NOMO-1 treated with dmso at 0.1 percent for 144 hours (cell line): Measurements from ENCODE around the gene TANC1.
A peak's percentile ranks its signal among the peaks of the same experiment; 100 is the strongest.
"Not testable (repeated sequence)": the region's sequence is repeated elsewhere in the genome, so short reads cannot be mapped to it uniquely, and the experiment has no call there.

Experiments
- DNase-seq: peaks from one replicate; lab custom pipeline; 2025; ENCODE audit not compliant: unreplicated experiment; lab: John Stamatoyannopoulos, UW

The TANC1 gene

DNA sequence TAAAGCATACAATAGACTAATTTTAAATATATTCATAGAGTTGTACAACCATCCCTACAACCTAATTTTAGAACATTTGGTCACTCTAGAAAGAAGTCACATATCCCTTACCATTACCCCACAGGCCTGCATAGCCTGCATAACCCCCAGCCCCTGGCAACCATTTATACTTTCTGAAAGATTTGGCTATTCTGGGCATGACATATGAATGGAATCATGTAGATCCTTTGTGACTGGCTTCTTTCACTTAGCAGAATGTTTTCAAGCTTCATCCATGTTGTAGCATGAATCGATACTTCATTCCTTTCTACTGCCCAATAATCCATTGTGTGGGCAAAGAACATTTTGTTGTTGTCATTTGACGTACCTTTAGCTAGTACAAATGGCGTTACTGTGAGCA, 166.5 kb downstream of the TANC1 start:
- no peak for DNase-seq

DNA sequence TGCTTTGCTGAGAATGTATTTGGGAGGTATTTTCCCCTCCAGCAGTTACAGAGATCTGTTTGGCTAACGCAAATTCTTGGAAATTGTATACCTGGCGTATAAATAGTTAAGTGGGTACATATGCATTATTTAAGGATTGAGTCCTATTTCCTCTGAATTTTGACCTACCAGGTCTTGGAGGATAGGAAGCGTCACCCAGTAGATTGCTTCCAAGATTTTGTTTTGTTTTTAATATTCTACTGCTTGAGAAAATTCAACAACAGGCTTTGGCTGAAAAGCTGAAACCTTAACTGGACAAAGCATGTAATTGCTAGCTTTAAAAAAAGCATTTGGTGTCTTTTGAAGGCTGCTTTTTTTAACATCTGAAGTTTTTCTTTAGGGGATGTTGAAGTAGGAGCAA, 168.0 kb downstream of the TANC1 start:
- DNase-seq: no peak

DNA sequence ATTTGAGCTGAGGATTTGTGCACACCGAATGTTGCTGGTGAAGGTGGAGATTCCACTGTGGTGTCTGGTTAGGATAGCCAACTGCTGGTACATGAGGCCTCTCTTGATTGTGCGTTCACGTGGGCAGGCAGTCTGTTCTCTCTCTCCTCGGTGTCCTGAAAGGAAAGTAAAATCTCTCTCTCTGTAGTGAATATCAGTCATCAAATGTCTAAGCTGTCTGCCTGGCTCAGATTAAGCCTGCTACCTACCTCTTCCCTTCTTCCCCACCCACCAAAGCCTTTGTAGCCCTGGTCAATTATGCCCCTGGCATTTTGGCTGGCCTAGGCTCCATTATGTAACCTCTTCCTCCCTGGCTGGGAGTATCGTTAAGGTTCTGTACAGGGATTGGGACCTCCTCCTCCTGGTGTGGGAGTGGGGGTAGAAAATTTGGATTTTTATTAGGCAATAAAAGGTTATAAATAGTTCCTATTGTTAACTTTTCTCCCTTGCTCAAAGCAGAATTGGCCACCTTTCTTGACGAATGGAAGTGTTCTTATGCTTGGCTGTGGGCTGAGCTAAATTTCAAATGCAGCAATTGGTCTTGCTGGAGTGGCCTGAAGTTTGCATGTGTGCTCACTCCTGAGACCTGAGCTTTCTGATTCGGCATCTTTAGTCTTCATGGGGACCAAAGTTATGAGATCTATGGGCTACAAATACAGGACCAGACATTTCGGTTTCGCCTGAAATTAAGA, 169.2 kb downstream of the TANC1 start:
- DNase-seq: no peak

DNA sequence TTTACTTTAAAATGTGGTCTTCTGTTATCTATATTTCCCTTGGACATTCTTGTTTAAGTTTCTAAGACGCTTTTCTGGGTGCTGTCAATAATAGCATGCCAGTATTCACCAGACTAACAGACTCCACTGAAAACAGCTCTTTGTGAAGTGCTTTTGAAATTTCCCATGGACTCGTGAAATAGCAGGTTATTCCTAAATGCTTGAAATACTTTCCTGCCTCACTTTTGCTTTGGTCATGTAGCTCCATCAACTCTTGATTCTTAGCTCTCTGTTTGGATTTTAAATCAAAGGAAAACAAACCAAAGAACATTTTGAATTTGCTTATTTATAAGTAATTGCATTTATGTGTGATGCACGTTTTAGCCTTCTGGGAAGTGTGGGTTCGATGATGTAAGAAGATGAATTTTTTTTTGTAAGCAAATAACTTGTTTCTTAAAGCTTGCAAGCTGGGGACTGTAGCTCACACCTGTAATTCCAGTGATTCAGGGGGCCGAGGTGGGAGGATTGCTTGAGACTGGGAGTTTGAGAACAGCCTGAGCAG, 170.3 kb downstream of the TANC1 start:
- DNase-seq: no peak

DNA sequence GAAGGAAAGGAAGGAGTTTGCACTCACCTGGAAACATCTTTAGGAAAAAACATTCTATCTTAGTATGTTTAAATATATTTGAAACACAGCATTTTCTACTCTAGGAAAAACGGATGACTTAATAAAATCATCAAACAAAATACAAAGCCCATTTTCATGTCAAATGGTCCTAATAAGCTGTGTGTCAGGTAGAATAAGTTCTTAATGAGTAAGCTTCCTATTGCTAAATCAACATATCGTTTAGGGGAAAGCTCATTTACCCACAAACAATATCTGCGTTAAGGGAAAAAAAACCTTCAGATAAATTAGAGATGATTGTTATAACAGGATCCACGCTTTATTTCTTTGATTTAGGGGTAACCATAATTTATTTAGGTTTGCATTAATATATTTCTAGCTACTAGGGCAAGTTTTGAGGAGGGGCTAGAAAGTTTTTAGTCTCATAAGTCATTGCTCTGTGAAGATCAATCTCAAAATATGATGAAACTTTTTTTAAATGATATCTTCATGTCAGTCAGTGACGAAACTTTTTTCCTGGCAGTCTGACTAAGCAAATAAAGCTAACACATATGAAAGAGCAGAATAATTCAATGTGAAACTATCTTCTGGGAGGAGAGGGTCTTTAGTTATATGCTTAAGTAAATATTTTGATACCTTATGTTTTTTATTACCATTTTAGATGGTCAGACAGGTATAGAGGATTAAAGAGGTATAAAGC, 170.9 kb downstream of the TANC1 start:
- no peak for DNase-seq

DNA sequence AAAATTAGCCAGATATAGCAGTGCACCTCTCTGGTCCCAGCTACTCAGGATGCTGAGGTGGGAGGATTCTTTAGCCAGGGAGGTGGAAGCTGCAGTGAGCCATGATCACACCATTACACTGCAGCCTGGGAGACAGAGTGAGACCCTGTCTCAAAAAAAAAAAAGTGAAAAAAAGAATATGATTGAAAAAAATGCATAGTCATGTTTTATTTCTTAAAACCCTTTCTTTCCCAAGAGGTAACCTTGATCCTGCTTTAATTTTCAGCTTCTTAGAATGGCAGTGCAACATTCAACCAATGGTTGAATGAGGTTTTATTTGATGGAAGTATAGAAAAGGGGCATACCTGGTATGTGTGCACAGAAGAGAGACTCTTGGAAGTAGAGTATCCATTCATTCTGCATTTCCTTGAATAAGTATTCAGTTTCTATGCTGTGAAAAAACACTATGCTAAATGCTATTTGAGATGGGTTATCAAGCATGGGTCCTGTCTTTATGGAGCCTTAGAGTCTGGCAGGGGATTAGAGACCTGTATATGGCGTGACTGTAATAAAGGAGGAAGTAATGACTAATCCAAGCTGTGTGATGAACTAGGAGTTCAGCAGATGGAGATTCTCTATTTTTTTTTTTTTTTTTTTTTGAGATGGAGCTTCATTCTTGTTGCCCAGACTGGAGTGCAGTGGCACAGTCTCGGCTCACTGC, 171.8 kb downstream of the TANC1 start:
- DNase-seq: peak; percentile 56

DNA sequence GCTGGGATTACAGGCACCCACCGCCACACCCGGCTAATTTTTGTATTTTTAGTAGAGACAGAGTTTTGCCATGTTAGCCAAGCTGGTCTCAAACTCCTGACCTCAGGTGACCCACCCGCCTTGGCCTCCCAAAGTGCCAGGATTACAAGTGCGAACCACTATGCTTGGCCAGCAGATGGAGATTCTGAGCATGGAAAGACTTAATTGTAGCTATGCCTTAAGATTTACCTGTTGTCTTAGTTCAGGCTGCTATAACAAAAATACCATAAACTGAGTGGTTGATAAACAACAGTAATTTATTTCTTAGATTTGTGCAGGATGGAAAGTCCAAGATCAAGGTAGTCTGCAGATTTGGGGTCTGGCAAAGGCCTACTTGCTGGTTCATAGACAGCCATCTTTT, 172.4 kb downstream of the TANC1 start:
- DNase-seq: not testable (repeated sequence)

DNA sequence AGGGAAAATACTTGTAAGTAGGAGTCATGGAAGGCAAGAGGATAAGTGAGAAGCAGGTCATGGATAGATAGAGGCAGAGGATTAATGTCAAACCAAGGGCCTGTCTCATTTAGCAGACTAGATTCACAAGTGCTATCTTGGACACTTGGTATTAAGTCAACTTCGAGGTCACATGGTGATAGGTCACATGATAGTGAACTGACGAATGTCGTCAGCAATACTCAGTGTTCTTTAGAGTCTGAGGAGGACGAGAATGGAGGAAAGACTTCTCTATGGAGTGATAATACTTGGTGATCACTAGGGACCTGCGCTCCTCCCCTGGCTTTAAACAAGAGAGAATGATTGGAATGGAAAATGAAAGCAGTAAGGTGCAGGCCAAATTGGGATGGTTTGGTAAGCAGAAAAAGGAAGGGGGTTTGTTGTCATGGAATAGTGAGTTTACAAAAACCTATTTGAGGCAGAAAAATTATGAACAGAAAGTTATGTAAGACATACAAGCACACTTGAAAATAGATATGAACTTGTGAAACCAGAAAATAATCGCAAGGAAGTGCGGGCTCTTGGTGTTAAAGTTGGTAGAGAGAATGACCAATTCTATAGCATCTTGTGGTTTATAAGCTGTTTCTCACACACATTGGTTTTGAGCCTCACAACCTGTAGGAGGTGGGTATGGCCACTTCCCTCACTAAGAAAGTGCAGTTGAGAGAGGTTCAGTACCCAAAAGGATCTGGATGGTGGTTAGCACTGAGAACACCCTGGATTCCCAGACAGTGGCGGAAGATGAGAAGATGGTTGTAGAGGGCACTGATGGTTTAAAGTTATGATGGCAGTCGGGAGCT, 176.6 kb downstream of the TANC1 start:
- no peak for DNase-seq

DNA sequence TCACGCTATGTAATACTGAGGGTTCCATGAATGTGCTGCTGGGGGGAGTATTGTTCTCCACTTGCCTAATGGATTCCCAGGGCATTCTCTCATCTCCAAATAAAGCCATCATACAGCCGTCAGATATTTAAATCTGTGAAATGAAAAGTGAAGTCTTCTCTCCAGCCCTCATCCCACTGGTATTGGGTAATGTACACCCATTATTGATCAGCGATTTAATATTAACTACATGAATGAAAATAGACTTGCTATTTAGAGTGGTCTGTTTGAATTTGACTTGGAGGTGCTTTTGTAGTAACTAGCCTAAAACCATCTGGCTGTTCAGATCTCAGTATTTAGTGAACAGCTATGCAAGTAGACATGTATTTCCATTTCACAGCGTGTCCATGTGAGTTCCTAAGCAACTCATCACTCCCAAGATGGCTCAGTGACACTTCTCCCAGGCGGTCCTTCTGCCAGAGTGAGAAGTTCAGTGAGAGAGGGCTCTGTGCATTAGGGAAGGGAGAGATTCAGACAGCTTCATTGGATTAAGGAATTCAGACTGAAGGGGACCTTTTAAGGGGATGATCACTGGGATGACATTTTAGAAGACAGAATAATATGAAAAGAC, 177.4 kb downstream of the TANC1 start:
- no peak for DNase-seq

DNA sequence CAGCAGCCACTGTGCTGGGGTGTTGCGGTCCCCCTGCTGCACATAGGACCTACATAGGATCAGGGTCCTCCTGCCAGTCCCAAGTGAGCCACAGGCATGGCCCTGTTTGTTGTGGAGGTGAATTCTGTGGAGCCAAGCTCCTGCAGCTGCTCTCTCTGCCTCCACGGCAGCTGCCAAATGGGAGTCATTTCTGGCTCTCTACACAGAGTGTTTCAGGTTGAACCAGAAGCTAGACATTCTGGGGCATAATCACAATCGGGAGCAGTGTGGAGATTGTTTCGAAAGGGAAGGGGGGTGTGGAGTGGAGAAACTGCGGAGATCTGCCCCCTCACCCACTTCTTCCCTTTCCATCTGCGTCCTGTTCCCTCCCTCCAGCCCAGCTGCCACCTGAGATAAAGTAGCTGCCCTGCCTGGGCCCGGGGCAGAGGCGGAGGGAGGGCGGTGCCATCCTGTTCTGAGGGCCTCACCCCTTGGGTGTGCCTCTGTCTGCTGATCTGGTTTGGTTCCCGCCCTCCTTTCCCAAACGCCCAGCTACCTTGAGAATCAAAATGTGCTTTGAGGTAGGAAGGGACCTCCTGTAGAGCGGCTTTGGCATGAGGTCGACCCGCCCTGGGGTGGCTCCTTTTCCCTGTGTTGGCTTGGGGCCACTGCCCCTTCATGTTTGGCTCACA, 178.7 kb downstream of the TANC1 start:
- DNase-seq: no peak

DNA sequence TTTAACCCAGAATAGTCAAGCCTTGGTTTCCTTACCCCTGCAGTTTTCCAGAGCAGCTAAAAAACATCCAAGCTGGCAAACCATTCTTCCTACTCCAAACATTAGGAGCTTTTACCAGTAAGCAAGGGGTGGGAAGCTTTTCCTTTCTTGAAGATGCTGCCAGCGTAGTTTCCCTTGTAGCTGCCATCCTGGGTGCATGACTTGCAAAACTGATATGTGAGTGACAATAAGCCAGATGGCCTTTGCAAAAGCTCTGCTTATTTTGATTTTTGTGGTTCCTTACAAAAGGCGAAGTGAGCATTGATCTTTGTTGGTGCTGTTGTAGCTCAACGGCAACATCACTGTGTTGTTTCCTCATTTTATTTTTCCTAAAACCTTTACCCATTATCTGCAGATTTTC, 179.2 kb downstream of the TANC1 start:
- no peak for DNase-seq

DNA sequence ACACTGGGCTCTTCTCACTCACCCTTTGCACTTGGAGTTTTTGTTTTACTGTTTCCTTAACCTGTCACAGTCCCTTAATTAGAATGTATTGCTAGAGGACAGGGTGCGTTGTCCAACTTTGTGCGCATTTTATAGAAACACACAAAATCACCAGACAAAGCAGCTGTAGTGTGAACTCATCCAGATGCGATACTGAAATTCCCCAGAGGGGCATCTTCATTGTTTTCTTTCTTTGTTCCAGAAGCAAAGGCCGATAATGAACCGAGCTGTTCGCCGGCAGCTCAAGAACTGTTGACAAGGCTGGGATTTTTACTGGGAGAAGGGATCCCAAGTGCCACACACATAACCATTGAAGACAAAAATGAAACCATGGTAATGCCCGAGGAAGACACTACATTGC, 180.5 kb downstream of the TANC1 start:
- no peak for DNase-seq

DNA sequence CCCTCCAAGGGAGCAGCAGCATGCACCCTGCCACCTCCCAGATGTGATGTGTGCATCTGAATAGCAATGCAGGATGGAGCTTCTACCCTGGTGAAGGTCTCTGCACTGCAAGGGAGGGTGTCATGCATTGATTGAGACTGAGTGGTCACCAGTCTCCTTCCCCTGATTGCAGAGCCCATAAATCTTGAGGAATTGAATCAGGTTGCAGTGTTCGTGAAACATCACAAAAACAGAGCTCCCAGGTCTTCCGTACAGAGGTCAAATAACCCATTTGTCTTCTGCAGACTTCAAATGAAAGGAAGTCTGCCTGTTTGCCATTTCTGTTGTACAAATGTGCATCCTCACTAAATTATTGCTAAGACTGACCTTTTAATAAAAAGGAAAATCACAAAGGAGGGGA, 181.3 kb downstream of the TANC1 start:
- DNase-seq: no peak

DNA sequence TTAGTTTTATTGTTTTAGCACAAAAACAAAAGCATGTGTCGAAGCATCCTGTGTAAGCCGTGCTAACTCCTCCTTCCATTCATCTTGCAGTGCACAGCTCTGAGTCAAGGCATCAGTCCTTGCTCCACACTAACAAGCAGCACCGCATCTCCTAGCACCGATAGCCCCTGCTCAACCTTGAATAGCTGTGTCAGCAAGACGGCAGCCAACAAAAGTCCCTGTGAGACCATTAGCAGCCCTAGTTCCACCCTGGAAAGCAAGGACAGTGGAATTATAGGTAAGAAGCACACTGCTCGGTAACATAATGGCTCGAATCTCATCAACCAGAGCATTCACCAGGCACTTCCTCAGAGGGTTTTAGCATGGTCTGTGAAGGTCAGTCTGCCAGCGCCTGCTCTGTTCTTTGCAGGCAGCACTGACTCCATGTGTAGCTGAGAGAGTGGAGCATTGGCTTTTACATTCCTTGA, 181.9 kb downstream of the TANC1 start:
- no peak for DNase-seq

DNA sequence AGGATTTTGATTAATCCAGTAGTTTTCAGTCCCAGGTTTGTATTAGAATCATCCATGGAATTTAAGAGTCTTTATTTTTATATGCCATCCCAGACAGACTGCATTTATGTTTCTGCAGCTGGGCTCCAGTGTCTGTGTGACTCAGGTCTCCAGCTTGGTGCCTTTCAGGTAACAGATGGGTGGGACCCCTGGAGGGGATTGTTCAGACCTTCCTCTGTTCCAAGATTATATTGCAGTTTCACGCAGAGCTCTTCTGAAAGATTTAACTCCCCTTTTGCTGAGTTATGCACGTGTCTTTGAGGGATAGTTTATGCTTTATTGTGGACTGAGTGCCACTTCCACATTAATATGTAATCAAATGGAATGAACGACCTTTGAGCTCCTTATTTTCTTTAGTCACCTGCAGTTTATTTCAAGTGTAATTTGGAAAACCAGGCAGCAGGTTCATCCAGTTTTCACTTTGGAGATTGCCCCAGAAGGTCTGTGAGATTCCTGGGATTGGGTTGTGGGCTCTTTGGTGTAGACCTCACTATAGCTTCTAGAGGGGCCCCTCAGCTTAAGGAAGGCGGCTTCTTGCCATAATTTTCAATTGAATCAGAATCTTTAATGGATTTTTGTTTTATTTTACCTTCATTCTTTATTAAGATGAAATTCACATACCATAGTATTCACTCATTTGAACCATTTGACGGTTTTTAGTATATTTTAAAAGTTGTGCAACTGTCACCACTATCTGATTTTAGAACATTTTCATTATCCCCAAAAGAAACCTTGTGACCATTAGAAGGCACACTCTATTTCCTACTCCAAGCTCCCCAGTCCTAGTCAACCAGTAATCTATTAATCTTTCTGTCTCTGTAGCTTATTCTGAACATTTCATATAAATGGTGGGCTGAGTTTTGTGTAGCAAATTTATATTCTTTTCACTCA, 183.0 kb downstream of the TANC1 start:
- no peak for DNase-seq

DNA sequence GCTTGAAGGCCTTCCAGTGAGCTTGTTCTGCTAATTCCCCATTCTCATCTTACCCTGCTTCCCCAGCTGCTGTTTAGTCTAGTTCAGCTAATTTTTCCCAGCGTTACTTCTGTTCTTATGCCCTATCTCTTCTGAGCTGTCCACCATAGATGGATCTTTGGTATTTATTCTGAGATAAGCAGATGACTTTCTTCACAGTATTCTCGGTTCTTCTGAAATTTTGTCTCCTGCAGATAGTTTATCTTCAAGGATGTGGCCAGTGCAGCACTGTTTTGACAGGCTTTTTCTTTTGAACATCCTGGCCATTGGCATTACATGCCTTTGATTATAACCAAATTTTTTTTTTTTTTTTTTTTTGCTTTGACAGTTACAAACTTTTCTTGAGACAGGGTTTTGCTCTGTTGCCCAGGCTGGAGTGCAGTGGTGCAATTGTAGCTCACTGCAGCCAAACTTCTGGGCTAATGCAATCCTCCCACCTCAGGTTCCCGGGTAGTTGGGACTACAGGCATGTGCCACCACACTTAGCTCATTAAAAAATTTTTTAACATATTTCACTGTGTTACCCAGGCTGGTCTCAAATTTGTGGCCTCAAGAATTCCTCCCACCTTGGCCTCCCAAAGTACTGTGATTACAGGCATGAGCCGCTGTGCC, 183.8 kb downstream of the TANC1 start:
- DNase-seq: no peak

DNA sequence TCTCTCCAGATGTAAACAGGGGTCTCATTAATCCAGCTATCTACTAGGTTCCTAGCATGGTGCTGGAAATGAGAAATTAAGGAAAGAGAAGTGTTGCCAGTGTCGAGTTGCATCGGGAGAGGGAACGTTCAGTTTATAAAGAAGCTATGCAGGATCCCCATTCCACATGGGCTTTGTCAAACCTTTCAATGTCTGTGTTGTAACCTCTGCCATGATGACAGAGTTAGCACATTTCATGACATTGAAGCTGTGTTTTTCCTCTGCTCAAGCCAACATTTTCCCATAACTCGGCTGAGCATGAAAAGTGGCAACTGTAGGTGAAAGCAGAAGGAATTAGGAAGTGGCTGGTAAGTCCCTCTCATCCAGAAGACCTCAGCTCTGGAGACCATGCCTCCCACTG, 184.6 kb downstream of the TANC1 start:
- DNase-seq: no peak

DNA sequence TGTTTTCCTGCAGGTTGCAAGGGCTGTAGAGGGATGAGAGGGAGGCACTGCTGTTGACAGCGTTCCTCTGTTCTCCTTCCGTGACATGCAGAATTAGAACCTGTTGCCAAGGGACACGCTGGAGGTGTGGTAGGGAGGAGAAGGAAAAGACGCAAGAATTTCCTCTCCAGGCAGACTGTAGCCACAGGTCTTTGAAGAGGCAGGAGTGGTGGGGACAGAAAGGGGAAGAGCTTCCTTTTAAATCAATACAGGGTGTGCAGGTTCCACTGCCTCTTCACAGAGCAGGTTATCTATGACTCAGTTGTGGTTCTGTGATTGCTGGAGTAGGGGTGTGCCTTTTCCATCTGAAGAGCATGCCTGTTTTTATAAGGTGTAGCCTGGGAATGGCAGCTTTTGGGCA, 185.0 kb downstream of the TANC1 start:
- DNase-seq: no peak
